Upper lobe of left lung (tissue), 6 donors: ENCODE results near the gene CCNH. TPM values are rescaled to one million over a fixed set of nuclear protein-coding genes. Genes with fewer than 3 reads are reported as not detected.

Experiments used
- ATAC-seq, 2 donors: fragments of 200-7000 bp; cut with Tn5 transposase; one replicate each; pipeline ENCODE4 v1.9.1; 2022; ENCODE audit warnings: mild to moderate bottlenecking in 2 of 2, moderate library complexity in 2 of 2; ENCODE audit not compliant: low FRiP score in 2 of 2
- DNase-seq, 2 donors: peaks; one replicate each; pipeline ENCODE4 v3.0.0-alpha.2; 2019 to 2020
- H3K27ac ChIP-seq, 4 donors: fragments of 200-600 bp; sonication (generic); one replicate each; pipeline ENCODE4 v1.5.1; 2016 to 2019
- H3K27me3 ChIP-seq, 4 donors: fragments of 200-600 bp; sonication (generic); one replicate each; pipeline ENCODE4 v1.5.1; 2017 to 2019
- H3K36me3 ChIP-seq, 4 donors: fragments of 200-600 bp; sonication (generic); one replicate each; pipeline ENCODE4 v1.5.1; 2016 to 2019
- H3K4me1 ChIP-seq, 4 donors: fragments of 200-600 bp; sonication (generic); one replicate each; pipeline ENCODE4 v1.5.1; 2018 to 2019
- H3K4me3 ChIP-seq, 4 donors: fragments of 200-600 bp; sonication (generic); one replicate each; pipeline ENCODE4 v1.5.1; 2017 to 2019; ENCODE audit warnings: mild to moderate bottlenecking in 2 of 4, moderate library complexity in 1 of 4
- H3K9me3 ChIP-seq, 4 donors: fragments of 200-600 bp; sonication (generic); one replicate each; pipeline ENCODE4 v1.5.1; 2018 to 2019
- CTCF ChIP-seq, 6 experiments: fragments of 450-650 bp in 4 of 6; fragments of 200-600 bp in 2 of 6; sonication (generic) in 2 of 6; IDR thresholded peaks; one replicate each; pipeline ENCODE4 v1.5.1; 2016 to 2019; ENCODE audit warnings: antibody characterized with exemption in 6 of 6
- EP300 ChIP-seq, 4 donors: sonication (generic); formaldehyde crosslinking; IDR thresholded peaks; one replicate each; pipeline ENCODE4 v1.5.1; 2017; ENCODE audit warnings: antibody characterized with exemption in 4 of 4, control low read depth in 2 of 4
- POLR2A ChIP-seq, 4 donors: fragments of 450-650 bp; IDR thresholded peaks; one replicate each; pipeline ENCODE4 v1.5.1; 2016 to 2017; ENCODE audit warnings: antibody characterized with exemption in 4 of 4, mild to moderate bottlenecking in 2 of 4
- POLR2AphosphoS5 ChIP-seq, 2 donors: sonication (generic); formaldehyde crosslinking; IDR thresholded peaks; one replicate each; pipeline ENCODE4 v1.5.1; 2017; ENCODE audit warnings: antibody characterized with exemption in 2 of 2
- whole genome bisulfite sequencing, 2 donors: methylation state at CpG; one replicate each; pipeline ENCODE4 v1.1.5; 2017 to 2018; 5-methylcytosine and 5-hydroxymethylcytosine counted together
- total RNA-seq, 6 donors: library from RNA; depleted of rRNA in 4 of 6; stranded (reverse); fragments of >200 nt in 4 of 6; gene quantifications; one replicate each; pipeline versions ENCODE4 v1.1.0 to v1.2.1, GENCODE V29; 2016 to 2021
- donor health status: DM: no; HTN: no; CAD: no; lungs with moderate emphysema.
- donor health status: DM: no; HTN: yes; CAD: no; lungs with severe emphysema.

Gene CCNH
- total RNA-seq, 6 donors from 2014 or later = 39.1 to 232 (median 73.4) TPM

DNA sequence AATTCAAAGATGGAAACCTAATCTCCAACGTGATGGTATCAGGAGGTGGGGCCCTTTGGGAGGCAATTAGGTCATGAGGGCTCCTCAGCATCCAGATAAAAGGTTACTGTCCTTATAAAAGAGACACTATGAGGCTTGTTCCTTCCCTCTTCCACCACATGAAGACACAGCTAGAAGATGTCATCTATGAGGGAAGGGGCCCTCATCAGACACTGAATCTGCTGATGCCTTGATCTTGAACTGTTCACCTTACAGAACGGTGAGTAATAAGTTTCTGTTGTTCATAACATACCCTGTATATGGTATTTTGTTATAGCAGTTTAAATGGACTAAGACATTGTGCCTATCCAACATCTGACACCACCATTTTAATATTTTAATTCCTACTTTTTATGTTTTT, 19.7 kb upstream of the CCNH start:
- ATAC-seq (no peak), DNase-seq (no peak)
- H3K4me3 ChIP-seq = no peak overlapping the region
- no peaks in the 10 kb centered on the region for H3K4me1 ChIP-seq
- H3K27me3 ChIP-seq = no peaks in the 10 kb centered on the region
- H3K9me3 ChIP-seq = no peaks in the 10 kb centered on the region
- TF ChIP-seq POLR2A (IDR thresholded peaks at IDR 0.05) (no peak), EP300 (IDR thresholded peaks at IDR 0.05) (no peak), POLR2AphosphoS5 (IDR thresholded peaks at IDR 0.05) (no peak), CTCF (IDR thresholded peaks at IDR 0.05) (no peak)
- WGBS, 2 donors = 45 to 63% methylated on average over 2 of the region's 2 CpGs
- H3K27ac ChIP-seq = no peak overlapping the region
- H3K36me3 ChIP-seq = no peaks in the 10 kb centered on the region

DNA sequence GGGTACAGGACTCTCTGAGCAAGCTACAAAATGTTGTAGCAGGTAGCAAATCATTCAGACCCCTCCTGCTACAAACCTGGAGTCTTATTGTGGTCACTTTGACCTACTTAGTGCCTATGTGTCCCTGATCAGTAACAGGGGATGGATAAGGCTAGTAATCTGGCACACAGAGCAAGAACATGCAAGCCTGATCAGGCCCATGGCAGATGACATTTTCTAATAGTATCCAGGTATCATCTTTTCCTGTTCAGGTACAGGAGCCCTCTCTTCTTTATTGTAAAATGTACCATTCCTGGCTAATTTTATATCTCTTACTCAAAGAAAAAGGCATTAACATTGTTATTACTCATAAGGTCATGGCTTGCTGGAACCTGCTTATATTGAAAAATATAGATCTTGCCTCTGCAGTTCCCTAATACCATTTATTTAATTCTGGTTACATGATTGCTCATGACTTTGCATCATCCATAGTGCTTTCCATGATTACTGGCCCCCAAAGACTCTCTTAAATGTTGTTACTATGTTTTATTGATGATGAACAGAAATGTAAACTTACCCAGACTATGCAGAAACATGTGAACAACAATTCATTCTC, 18.2 kb upstream of the CCNH start:
- no peak for ATAC-seq
- TF ChIP-seq EP300 (IDR thresholded peaks at IDR 0.05) (no peak), CTCF (IDR thresholded peaks at IDR 0.05) (no peak), POLR2AphosphoS5 (IDR thresholded peaks at IDR 0.05) (no peak), POLR2A (IDR thresholded peaks at IDR 0.05) (no peak)

GRCh38 chr5:87423755-87424154, 11.0 kb upstream of the CCNH start:
- TF ChIP-seq CTCF (IDR thresholded peaks at IDR 0.05) (no peak), EP300 (IDR thresholded peaks at IDR 0.05) (no peak), POLR2A (IDR thresholded peaks at IDR 0.05) (no peak), POLR2AphosphoS5 (IDR thresholded peaks at IDR 0.05) (no peak)
- no peak for DNase-seq
- ATAC-seq = no peak

More for the DNA sequence above, 18.2 kb upstream of the CCNH start:
- Histone ChIP-seq H3K36me3 (no peaks in the 10 kb centered on the region), H3K27me3 (no peaks in the 10 kb centered on the region), H3K4me3 (no peak overlapping the region), H3K9me3 (no peaks in the 10 kb centered on the region), H3K27ac (no peak overlapping the region), H3K4me1 (no peaks in the 10 kb centered on the region)
- DNase-seq = no peak

GRCh38 chr5:87421307-87421706, 8.6 kb upstream of the CCNH start:
- H3K27me3 ChIP-seq = no peaks in the 10 kb centered on the region
- TF ChIP-seq POLR2A (IDR thresholded peaks at IDR 0.05) (no peak), POLR2AphosphoS5 (IDR thresholded peaks at IDR 0.05) (no peak), CTCF (IDR thresholded peaks at IDR 0.05) (no peak), EP300 (IDR thresholded peaks at IDR 0.05) (no peak)
- ATAC-seq = no peak
- H3K4me1 ChIP-seq = no peaks in the 10 kb centered on the region
- H3K27ac ChIP-seq = no peak overlapping the region
- H3K9me3 ChIP-seq = no peaks in the 10 kb centered on the region
- no peak overlapping the region for H3K4me3 ChIP-seq
- H3K36me3 ChIP-seq = no peaks in the 10 kb centered on the region
- DNase-seq = no peak

More at GRCh38 chr5:87423755-87424154, 11.0 kb upstream of the CCNH start:
- H3K4me1 ChIP-seq = no peaks in the 10 kb centered on the region
- 73 to 97% methylated on average over 1 of the region's 1 CpG for WGBS, 2 donors
- H3K36me3 ChIP-seq = no peaks in the 10 kb centered on the region
- no peaks in the 10 kb centered on the region for H3K27me3 ChIP-seq
- H3K27ac ChIP-seq = no peak overlapping the region
- H3K9me3 ChIP-seq = no peaks in the 10 kb centered on the region
- H3K4me3 ChIP-seq = no peak overlapping the region

- H3K4me3 ChIP-seq = no peak overlapping the region
- DNase-seq (no peak), ATAC-seq (no peak)
- no peaks in the 10 kb centered on the region for H3K36me3 ChIP-seq
- no peaks in the 10 kb centered on the region for H3K9me3 ChIP-seq
- H3K27ac ChIP-seq = no peak overlapping the region
- no peak for TF ChIP-seq CTCF (IDR thresholded peaks at IDR 0.05)
- TF ChIP-seq EP300 (IDR thresholded peaks at IDR 0.05) = no peak
- no peak for TF ChIP-seq POLR2A (IDR thresholded peaks at IDR 0.05)
- TF ChIP-seq POLR2AphosphoS5 (IDR thresholded peaks at IDR 0.05) = no peak
- H3K4me1 ChIP-seq = no peaks in the 10 kb centered on the region
- H3K27me3 ChIP-seq = no peaks in the 10 kb centered on the region
Observed at GRCh38 chr5:87418506-87418905, 5.8 kb upstream of the CCNH start.
